Ishikawa (cell line): ENCODE data around the gene UQCC2.

Source experiments
- CREB1 ChIP-seq: IDR thresholded peaks from 2 replicates; pipeline ENCODE4 v1.6.1; 2012; ENCODE audit warnings: low read depth
- REST ChIP-seq: IDR thresholded peaks from 2 replicates; pipeline ENCODE4 v1.6.1; 2012; ENCODE audit warnings: low read depth, mild to moderate bottlenecking
- TCF12 ChIP-seq: IDR thresholded peaks from 2 replicates; pipeline ENCODE4 v1.6.1; 2012; ENCODE audit warnings: low read depth
- USF1 ChIP-seq: IDR thresholded peaks from 2 replicates; pipeline ENCODE4 v1.6.1; 2012

GRCh38 chr6:33692078-33692759, 19.3 kb downstream of the UQCC2 start:
- TF ChIP-seq REST = no peak
- TF ChIP-seq TCF12 = no peak
- no peak for TF ChIP-seq USF1
- TF ChIP-seq CREB1 = no peak
